ENCODE results near the gene PPP2R2C.

The PPP2R2C gene

GRCh38 chr4:6467600-6467999 is 4.8 kb downstream of the PPP2R2C start:
- no peak for DNase-seq

- DNase-seq = no peak
These were observed 5.5 kb downstream of the PPP2R2C start for GRCh38 chr4:6466756-6467381.

- DNase-seq = no peak
These were observed 6.5 kb downstream of the PPP2R2C start for GRCh38 chr4:6465955-6466354.

GRCh38 chr4:6464842-6465588 is 7.4 kb downstream of the PPP2R2C start:
- DNase-seq = no peak

- DNase-seq = no peak
These were observed 8.8 kb downstream of the PPP2R2C start for GRCh38 chr4:6463311-6464289.

- DNase-seq = no peak
These were observed 10.9 kb downstream of the PPP2R2C start for GRCh38 chr4:6461301-6462165.

- DNase-seq = no peak
These were observed 11.5 kb downstream of the PPP2R2C start for GRCh38 chr4:6460876-6461275.

- no peak for DNase-seq
These were observed 13.9 kb downstream of the PPP2R2C start for GRCh38 chr4:6458528-6458927.

- no peak for DNase-seq
These were observed 16.0 kb downstream of the PPP2R2C start for GRCh38 chr4:6456450-6456849.

GRCh38 chr4:6454112-6454910 is 18.1 kb downstream of the PPP2R2C start:
- no peak for DNase-seq

GRCh38 chr4:6453688-6453990 is 18.8 kb downstream of the PPP2R2C start:
- DNase-seq = no peak

- DNase-seq = no peak
These were observed 19.3 kb downstream of the PPP2R2C start for GRCh38 chr4:6452897-6453687.

- DNase-seq = no peak
These were observed 20.1 kb downstream of the PPP2R2C start for GRCh38 chr4:6452116-6452896.

GRCh38 chr4:6451309-6451708 is 21.1 kb downstream of the PPP2R2C start:
- no peak for DNase-seq

- DNase-seq = no peak
These were observed 21.7 kb downstream of the PPP2R2C start for GRCh38 chr4:6450709-6451108.

- DNase-seq = no peak
These were observed 22.6 kb downstream of the PPP2R2C start for GRCh38 chr4:6449746-6450369.

GRCh38 chr4:6449335-6449734 is 23.1 kb downstream of the PPP2R2C start:
- DNase-seq = no peak

- DNase-seq = no peak
These were observed 23.8 kb downstream of the PPP2R2C start for GRCh38 chr4:6448476-6449170.

GRCh38 chr4:6447672-6448171 is 24.7 kb downstream of the PPP2R2C start:
- no peak for DNase-seq

All from KG1 (cell line).